ENCODE data around the gene SLC9A9. TPM values are rescaled to one million over a fixed set of nuclear protein-coding genes. Genes with fewer than 3 reads are reported as not detected.
"Not testable (repeated sequence)": the region's sequence is repeated elsewhere in the genome, so short reads cannot be mapped to it uniquely, and the experiment has no call there.

Gene SLC9A9
- total and polyA plus RNA-seq, 2 experiments from 2014 or later: 2.2 to 6.8 TPM

DNA sequence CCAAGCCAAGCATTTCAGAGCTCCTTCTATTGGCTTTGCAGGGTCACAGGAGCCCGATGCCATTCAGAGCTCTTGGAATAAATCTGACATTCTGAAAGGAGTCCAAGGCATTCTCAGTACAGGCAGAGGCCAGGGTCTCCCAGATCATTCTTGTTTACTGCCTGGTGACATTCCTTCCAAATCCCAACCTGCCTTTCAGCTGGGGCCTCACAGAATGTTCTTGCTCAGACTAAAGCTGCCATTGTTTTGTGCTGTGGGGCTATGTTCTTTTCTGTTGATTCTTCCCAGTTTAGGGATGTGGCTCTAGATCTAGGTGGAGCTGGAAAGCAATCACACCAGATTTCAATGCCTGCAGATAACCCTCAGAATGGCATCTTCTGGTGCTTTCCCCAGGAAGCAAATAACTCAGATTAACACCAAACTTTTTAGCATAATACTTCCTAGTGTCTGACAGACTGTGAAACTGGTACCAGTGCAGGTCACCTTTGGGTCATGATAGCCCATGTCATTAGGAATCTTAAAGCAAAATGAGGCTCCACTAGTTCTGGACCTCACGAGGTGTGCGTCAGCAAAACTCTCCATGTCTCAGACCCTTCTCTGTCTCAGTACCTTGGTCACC is 561.8 kb downstream of the SLC9A9 start:
- H3K4me3 ChIP-seq: no peak overlapping the region
- no peaks in the 10 kb centered on the region for H3K9me2 ChIP-seq (replicated peaks; ENCODE audit: insufficient read depth)
- H3K9me3 ChIP-seq (ENCODE audit: low read depth): no peaks in the 10 kb centered on the region
- H3K4me2 ChIP-seq: no peak overlapping the region
- DNase-seq (ENCODE audit: low spot score): no peak
- H3K4me1 ChIP-seq (ENCODE audit: insufficient read depth): no peaks in the 10 kb centered on the region
- H3K27me3 ChIP-seq: no peaks in the 10 kb centered on the region
- H2AFZ ChIP-seq: no peak overlapping the region
- TF ChIP-seq EZH2 (IDR thresholded peaks at IDR 0.05; ENCODE audit: borderline replicate concordance): no peak
- no peak for TF ChIP-seq EZH2phosphoT487 (IDR thresholded peaks at IDR 0.05; ENCODE audit: low read depth, severe bottlenecking, unreplicated experiment)
- TF ChIP-seq CTCF (IDR thresholded peaks at IDR 0.05; ENCODE audit: poor library complexity): no peak
- WGBS (ENCODE audit: low lambda C conversion rate, missing lambda C conversion rate): 100% methylated on average over 3 of the region's 3 CpGs
- no peaks in the 10 kb centered on the region for H4K20me1 ChIP-seq (ENCODE audit: insufficient read depth, poor library complexity, severe bottlenecking)
- H3K27ac ChIP-seq: no peak overlapping the region
- H3K79me2 ChIP-seq: no peaks in the 10 kb centered on the region
- no peaks in the 10 kb centered on the region for H3K36me3 ChIP-seq (replicated peaks; ENCODE audit: insufficient read depth, low read depth)

DNA sequence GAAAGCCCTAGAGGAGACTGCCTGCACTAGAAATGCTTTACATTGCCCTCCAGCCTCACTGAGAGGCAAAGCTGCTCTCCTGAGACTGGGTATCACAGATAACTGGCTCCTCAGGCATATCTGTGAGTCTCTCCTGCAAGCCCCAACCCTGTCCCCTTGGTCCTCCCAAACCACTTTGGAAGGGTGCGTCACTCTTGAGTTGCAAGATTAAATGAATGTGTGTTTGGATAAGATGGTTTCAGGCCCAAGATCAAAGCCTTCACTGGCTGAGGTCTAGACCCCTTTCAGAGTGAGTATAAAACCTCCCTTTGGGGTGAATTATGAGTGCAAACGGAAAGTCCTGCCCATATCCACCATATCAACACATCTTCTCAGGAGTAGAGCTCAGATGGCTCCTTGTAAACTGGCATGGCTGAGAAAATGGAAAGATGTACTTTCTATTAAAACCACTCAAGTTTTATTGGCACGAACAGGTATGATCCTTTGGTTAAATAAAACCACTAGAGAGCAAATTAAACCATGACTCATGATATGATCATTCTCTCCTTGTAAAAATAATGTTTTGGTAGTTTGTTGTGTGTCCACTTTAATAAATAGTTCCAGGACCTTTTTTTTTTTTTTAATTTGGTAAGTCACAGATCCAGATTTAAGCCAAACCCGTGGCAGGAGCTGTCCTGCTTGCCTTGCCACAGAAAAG is 564.7 kb downstream of the SLC9A9 start:
- 71% methylated on average over 4 of the region's 4 CpGs for whole genome bisulfite sequencing (ENCODE audit: low lambda C conversion rate, missing lambda C conversion rate)
- DNase-seq (ENCODE audit: low spot score): no peak
- Histone ChIP-seq H2AFZ (no peak overlapping the region), H3K36me3 (replicated peaks; ENCODE audit: insufficient read depth, low read depth) (no peaks in the 10 kb centered on the region), H3K27me3 (no peaks in the 10 kb centered on the region), H3K4me3 (no peak overlapping the region), H4K20me1 (ENCODE audit: insufficient read depth, poor library complexity, severe bottlenecking) (no peaks in the 10 kb centered on the region), H3K27ac (no peak overlapping the region), H3K4me2 (no peak overlapping the region), H3K4me1 (ENCODE audit: insufficient read depth) (no peaks in the 10 kb centered on the region), H3K79me2 (no peaks in the 10 kb centered on the region), H3K9me3 (ENCODE audit: low read depth) (no peaks in the 10 kb centered on the region), H3K9me2 (replicated peaks; ENCODE audit: insufficient read depth) (no peaks in the 10 kb centered on the region)
- no peak for TF ChIP-seq EZH2 (IDR thresholded peaks at IDR 0.05; ENCODE audit: borderline replicate concordance)
- TF ChIP-seq CTCF (IDR thresholded peaks at IDR 0.05; ENCODE audit: poor library complexity): no peak
- no peak for TF ChIP-seq EZH2phosphoT487 (IDR thresholded peaks at IDR 0.05; ENCODE audit: low read depth, severe bottlenecking, unreplicated experiment)

DNA sequence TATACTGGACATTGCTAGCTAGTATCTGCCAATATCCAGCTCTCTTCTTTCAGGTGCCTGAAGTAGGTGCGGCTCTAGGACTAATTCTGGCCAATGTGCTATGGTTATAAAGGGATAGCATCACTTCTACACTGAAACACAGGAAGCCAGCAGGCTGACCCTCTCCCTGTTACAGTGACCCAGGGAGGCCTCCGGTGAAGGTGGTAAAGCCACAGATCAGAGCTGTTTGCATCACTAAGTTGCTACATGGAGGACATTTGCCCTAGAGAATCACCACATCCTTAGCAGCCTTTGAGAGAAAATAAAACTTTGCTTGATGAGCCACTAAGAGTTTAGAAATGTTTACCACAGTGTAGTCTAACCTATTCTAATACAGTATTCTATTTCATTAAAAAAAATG is 567.3 kb downstream of the SLC9A9 start:
- Histone ChIP-seq H3K4me1 (ENCODE audit: insufficient read depth) (no peaks in the 10 kb centered on the region), H2AFZ (no peak overlapping the region), H3K36me3 (replicated peaks; ENCODE audit: insufficient read depth, low read depth) (no peaks in the 10 kb centered on the region), H3K4me3 (no peak overlapping the region), H3K79me2 (no peaks in the 10 kb centered on the region), H3K27ac (no peak overlapping the region), H3K4me2 (no peak overlapping the region), H3K27me3 (no peaks in the 10 kb centered on the region), H4K20me1 (ENCODE audit: insufficient read depth, poor library complexity, severe bottlenecking) (no peaks in the 10 kb centered on the region), H3K9me2 (replicated peaks; ENCODE audit: insufficient read depth) (no peaks in the 10 kb centered on the region), H3K9me3 (ENCODE audit: low read depth) (no peaks in the 10 kb centered on the region)
- DNase-seq (ENCODE audit: low spot score): no peak
- TF ChIP-seq CTCF (IDR thresholded peaks at IDR 0.05; ENCODE audit: poor library complexity) (no peak), EZH2 (IDR thresholded peaks at IDR 0.05; ENCODE audit: borderline replicate concordance) (no peak), EZH2phosphoT487 (IDR thresholded peaks at IDR 0.05; ENCODE audit: low read depth, severe bottlenecking, unreplicated experiment) (no peak)
- 100% methylated on average over 2 of the region's 2 CpGs for WGBS (ENCODE audit: low lambda C conversion rate, missing lambda C conversion rate)

- not testable (repeated sequence) for H3K4me3 ChIP-seq; H3K79me2 ChIP-seq; DNase-seq (ENCODE audit: low spot score); H3K9me3 ChIP-seq (ENCODE audit: low read depth); H3K4me2 ChIP-seq; H4K20me1 ChIP-seq (ENCODE audit: insufficient read depth, poor library complexity, severe bottlenecking); H2AFZ ChIP-seq; H3K36me3 ChIP-seq (replicated peaks; ENCODE audit: insufficient read depth, low read depth); H3K9me2 ChIP-seq (replicated peaks; ENCODE audit: insufficient read depth); H3K27me3 ChIP-seq; H3K4me1 ChIP-seq (ENCODE audit: insufficient read depth); H3K27ac ChIP-seq
- 96% methylated on average over 5 of the region's 5 CpGs for WGBS (ENCODE audit: low lambda C conversion rate, missing lambda C conversion rate)
These were observed 568.7 kb downstream of the SLC9A9 start for GRCh38 chr3:143279567-143279966.
